ENCODE measurements around the gene VOPP1.
A peak's percentile ranks its signal among the peaks of the same experiment; 100 is the strongest.

VOPP1 gene

DNA sequence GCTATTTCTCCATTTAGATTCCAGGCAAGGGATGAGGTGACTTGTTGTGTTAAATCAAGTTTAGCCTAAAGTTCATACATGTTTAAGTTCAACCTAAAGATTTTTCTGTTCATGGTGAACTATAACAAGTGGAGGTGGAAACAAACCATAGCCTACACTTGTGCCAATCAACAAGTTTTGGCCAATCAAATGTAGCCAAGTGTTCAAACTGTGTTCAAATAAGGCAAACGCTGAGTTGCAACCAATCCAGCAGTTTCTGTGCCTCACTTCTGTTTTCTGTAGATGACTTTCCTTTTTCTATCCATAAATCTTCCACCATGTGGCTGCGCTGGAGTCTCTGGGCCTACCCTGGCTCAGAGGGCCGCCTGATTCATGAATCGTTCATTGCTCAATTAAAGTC is 4.5 kb upstream of the VOPP1 start:
- no peak for DNase-seq (ENCODE audit: low spot score)

DNA sequence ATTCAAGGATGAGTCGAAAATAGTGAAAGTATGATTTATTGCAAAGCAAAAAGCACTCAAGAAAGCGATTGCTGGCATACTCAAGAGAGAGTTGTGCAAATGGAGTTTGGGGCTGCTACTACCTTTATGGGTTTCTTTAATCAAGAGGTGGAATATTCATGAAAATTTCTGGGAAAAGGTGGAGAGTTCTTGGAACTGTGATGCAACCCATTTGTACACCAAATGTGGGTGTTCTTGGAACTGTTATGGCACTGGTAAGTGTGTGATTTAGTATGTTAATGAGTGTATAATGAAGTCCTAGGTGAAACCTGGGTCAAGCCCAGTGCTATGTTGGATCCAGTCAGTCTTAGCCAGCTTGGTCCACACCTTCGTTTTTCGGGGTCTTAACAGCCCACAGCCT is 3.4 kb upstream of the VOPP1 start:
- DNase-seq (ENCODE audit: low spot score) = no peak

- DNase-seq (ENCODE audit: low spot score) = no peak
Measured at GRCh38 chr7:55575098-55575497, 2.8 kb upstream of the VOPP1 start.

DNA sequence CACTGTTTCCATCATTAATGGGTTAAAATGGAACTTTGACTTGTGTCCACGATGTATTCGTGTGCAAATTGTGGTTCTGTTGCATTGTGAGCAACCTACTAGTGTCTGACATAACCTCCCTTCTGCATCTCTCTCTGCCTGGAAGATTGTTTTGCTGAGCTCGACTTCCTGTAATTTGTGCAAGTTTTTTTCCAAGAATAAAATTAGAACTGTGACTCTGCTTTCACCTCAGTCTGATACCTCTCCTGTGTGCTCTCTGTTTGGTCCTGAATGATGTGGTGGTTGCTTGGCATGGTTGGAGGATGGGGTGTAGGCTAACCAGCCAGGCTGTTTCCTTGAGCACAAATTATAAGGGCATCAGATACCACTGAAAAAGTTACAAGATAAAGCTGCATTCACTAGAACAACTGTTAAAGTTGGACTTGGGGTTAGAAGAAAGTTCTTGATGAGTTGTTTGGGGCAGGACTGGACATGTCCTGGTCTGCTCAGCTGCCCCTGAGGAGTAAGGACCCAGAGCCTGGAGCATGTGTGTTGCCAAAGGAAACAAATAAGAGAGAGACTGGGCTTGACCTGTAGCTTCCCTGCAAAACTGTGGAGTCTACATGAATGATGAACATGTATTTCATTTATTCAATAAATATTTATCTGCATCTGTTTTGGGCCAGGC is 1.9 kb upstream of the VOPP1 start:
- no peak for DNase-seq (ENCODE audit: low spot score)

- DNase-seq (ENCODE audit: low spot score) = no peak
Measured at GRCh38 chr7:55573234-55573900, 1.1 kb upstream of the VOPP1 start.

- no peak for DNase-seq (ENCODE audit: low spot score)
Measured at GRCh38 chr7:55571511-55572377, 558 bp downstream of the VOPP1 start.

DNA sequence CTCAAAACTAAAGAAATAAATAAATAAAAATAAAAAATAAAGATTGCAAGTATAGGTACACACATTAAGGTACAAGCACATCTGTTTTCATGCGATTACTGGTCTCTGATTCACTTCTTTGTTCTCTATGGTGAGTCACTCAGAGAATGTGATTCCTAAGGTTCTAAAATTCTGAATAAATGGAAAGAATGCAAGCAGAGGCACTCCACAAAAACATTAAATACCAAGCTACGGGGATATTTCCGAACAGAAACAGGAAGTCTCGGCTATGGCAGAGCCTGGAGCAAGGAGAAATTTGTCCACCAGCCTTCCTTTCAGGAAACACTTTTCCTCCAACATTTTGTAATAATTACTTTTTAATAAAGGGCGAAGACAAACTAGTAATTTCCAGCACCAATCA is 1.4 kb downstream of the VOPP1 start:
- peak; percentile 66 for DNase-seq (ENCODE audit: low spot score)

- no peak for DNase-seq (ENCODE audit: low spot score)
Measured at GRCh38 chr7:55570218-55570873, 2.0 kb downstream of the VOPP1 start.

- DNase-seq (ENCODE audit: low spot score) = no peak
Measured at GRCh38 chr7:55569797-55570196, 2.5 kb downstream of the VOPP1 start.

DNA sequence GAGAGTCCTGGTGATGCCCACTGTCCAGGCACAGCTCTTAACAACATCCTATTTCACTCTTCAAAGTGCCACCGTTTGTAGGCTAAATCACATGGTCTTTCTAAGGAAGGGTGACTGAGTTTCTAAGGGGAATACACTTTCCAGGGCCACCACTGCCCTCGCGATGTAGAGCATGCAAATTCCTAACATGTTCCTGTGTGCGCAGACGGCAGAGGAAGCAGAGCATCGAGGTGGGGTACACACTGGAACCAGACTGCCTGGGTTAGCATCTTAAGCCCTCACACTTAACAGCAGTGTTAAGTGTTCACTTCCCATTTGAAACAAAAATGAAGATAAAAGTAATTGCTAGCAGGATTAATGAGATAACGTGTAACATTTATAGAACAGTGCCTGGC is 3.0 kb downstream of the VOPP1 start:
- no peak for DNase-seq (ENCODE audit: low spot score)

- DNase-seq (ENCODE audit: low spot score) = no peak
Measured at GRCh38 chr7:55568613-55569268, 3.6 kb downstream of the VOPP1 start.

DNA sequence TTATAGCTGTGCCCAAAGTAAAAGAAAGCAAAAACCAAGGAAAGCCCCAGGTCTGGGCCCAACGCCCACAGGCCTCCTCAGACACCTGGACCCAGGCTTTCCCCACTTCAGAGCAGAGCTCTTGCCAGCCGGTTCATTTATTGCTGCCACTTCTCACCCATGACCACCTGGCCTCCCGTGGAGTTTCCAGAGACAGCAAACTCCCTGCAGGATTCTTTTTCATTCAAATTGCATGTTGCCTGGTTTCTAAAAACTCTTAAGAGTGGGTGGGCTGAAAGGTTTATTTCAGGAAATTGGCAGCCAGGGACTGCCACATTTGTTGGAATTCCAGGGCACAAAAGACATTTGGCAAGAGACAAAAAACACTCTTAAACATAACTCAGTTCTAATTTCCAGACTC is 4.7 kb downstream of the VOPP1 start:
- no peak for DNase-seq (ENCODE audit: low spot score)

GRCh38 chr7:55565681-55566080 is 6.6 kb downstream of the VOPP1 start:
- peak; percentile 87 for DNase-seq (ENCODE audit: low spot score)

DNA sequence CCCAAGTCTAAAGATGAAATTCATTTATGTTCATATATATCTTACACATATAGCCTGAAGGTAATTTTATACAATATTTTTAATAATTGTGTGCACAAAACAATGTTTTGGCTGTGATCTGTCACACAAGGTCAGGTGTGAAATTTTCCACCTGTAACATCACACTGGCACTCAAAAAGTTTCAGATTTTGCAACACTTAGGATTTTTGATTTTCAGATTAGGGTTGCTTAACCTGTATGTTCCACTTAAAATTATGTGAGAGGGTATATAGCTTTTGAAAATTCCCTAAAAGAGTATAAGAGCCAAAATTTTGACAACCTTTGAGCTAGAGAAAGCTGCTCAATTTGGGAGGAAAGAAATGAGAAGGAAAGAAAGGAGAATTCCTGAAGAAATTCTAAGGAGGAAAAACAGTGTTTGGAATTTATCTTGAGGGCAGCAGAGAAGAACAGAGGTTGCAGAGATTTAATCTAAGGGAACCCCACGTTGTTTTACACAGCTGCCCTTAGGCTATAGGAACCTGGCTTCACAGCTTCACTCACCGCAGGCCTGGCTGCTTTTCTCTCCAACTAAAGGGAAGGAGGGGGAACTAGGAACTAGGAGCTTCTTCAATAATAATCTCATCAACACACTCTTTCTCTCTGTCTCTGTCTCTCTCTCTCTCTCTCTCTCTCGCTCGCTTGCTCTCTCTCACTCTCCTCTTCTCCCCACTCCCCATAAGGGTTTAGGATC is 8.5 kb downstream of the VOPP1 start:
- no peak for DNase-seq (ENCODE audit: low spot score)

GRCh38 chr7:55561690-55562089 is 10.6 kb downstream of the VOPP1 start:
- no peak for DNase-seq (ENCODE audit: low spot score)

GRCh38 chr7:55558962-55559920 is 13.1 kb downstream of the VOPP1 start:
- no peak for DNase-seq (ENCODE audit: low spot score)

DNA sequence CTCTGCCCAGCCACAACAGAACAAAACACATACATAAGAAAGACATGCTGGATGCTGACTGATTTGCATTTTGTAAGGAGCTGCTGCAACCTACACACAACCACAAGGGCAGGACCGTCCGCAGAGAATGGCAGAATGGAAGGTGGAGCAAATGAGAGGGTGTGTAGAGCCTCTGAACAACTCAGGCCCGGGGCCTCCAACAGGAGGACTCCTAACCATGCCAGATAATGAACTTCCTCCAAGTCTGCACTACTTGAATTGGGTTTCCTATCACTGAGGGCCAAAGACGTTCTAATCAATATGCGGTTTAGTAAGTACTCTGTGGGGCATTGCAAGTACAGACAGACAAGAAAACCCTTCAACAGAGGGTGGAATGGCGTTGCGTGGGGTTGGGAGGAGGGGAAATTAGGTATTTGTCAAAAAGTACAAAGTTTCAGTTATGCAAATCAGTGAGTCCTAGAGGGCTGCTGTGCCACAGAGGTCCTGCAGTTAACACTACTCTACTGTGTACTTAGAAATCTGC is 14.6 kb downstream of the VOPP1 start:
- DNase-seq (ENCODE audit: low spot score) = no peak

DNA sequence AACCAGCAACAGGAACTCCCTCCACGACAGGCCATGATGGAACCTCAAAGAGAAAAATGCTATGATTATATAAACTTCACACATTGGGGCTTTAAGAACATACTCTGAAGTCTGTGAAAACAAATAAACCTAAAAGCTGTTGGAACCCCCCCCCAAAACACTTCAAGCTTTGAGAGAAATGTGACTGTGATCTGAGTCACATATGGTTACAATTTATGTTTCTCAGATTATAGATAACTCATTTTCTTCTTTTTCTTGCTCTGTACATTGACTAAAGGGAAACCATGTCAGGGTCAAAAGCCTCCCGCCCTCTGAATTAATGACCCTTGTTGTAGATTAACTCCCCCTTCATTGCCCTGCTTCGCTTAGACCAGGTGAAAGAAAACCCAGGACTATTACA is 15.8 kb downstream of the VOPP1 start:
- no peak for DNase-seq (ENCODE audit: low spot score)

DNA sequence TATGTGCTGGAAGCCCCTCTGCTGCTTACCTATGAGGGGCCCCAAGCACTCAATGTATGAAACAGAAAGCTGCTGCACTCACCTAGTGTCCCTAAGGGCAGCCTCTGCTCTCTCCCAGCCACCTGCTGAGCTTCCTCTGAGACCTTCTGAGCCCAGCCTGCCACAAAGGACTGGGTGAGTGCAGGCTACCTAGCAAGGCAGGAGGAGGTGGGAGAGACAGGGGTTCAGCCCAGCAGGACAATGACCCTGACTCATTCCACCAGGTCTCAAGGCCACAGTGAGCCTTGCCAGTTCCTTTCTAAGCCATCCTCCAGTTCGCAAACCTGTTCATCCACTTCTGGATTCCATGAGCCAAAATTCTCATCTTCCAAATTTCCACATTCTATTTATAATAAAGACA is 16.3 kb downstream of the VOPP1 start:
- DNase-seq (ENCODE audit: low spot score) = no peak

DNA sequence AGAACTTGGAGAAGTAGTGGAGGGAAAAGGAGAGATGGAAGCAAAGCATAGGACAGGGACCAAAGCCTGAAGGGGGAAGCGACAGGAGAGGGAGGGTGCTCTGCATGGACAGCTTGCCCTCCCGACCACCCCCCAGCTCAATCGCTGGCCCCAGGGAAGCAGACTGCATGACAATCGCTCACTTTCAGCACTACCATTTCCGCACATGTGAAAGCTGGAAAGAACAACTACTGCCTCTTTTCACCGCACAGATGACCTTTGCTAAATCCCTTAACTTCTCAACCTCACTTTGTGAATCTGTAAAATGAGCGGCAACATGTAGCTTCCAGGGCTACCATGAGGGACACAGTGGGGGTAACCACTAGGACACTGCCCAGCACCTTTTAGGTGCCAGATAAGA is 17.1 kb downstream of the VOPP1 start:
- DNase-seq (ENCODE audit: low spot score) = no peak

All from COLO829 (cell line).